ENCODE measurements around the gene ZNF613.

DNA sequence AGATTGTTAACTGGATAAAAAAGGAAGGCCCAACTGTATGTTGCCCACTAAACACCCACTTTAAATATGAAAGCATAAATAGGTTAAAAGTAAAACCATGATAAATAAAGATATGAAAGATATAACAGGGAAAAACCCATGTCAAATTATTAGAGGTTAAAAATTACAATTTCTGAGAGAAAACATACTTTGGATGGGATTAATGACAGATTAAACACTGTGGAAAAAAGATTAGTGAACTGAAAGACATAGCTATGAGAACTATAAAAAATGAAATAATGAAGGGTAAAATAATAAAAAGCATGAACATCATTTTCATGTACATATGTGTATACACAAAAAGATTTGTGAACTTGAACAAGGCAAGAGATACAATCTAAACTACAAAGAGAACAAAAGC is 37.3 kb upstream of the ZNF613 start:
- TF ChIP-seq CTCF (IDR thresholded peaks at IDR 0.05): no peak
- TF ChIP-seq POLR2AphosphoS5 (IDR thresholded peaks at IDR 0.05): no peak
- no peak for TF ChIP-seq POLR2A (IDR thresholded peaks at IDR 0.05)
